GM23338 (cell line): Measurements from ENCODE around the gene RS1. TPM values are rescaled to one million over a fixed set of nuclear protein-coding genes. Genes with fewer than 3 reads are reported as not detected.

Experiments used
- ATAC-seq: fragments of 200-7000 bp; cut with Tn5 transposase; 3 replicates; pipeline ENCODE4 v1.9.1; 2020
- DNase-seq: peaks from one replicate; pipeline ENCODE4 v3.0.0-alpha.2; 2015; ENCODE audit warnings: low spot score
- H2AFZ ChIP-seq: fragments of 200-600 bp; sonication (generic); 2 replicates; pipeline ENCODE4 v1.8.0; 2016; ENCODE audit warnings: antibody characterized with exemption, mild to moderate bottlenecking, moderate library complexity
- H3F3A ChIP-seq: fragments of 200-600 bp; sonication (generic); replicated peaks from 2 replicates; pipeline ENCODE4 v1.8.0; 2017; ENCODE audit warnings: antibody characterized with exemption, mixed run types, low read depth
- H3K27ac ChIP-seq: fragments of 200-600 bp; sonication (generic); 2 replicates; pipeline ENCODE4 v1.6.1; 2016; ENCODE audit warnings: low read depth
- H3K27me3 ChIP-seq: fragments of 200-600 bp; sonication (generic); 2 replicates; pipeline ENCODE4 v1.8.0; 2016; ENCODE audit warnings: mild to moderate bottlenecking, mixed run types, moderate library complexity; ENCODE audit not compliant: insufficient read depth
- H3K36me3 ChIP-seq: fragments of 200-600 bp; sonication (generic); 2 replicates; pipeline ENCODE4 v1.8.0; 2016; ENCODE audit warnings: mild to moderate bottlenecking; ENCODE audit not compliant: insufficient read depth
- H3K4me1 ChIP-seq: fragments of 200-600 bp; sonication (generic); 2 replicates; pipeline ENCODE4 v1.8.0; 2016; ENCODE audit warnings: mild to moderate bottlenecking, moderate library complexity; ENCODE audit not compliant: insufficient read depth
- H3K4me2 ChIP-seq: fragments of 200-600 bp; sonication (generic); 2 replicates; pipeline ENCODE4 v1.7.1; 2017; ENCODE audit warnings: mixed run types
- H3K4me3 ChIP-seq: fragments of 200-600 bp; sonication (generic); 2 replicates; pipeline ENCODE4 v1.6.1; 2016; ENCODE audit warnings: mixed run types
- H3K79me2 ChIP-seq: fragments of 200-600 bp; sonication (generic); replicated peaks from 2 replicates; pipeline ENCODE4 v1.8.0; 2017; ENCODE audit warnings: mild to moderate bottlenecking; ENCODE audit not compliant: insufficient read depth
- H3K9me2 ChIP-seq: fragments of 200-600 bp; sonication (generic); 2 replicates; pipeline ENCODE4 v1.8.0; 2017; ENCODE audit not compliant: insufficient read depth
- H4K20me1 ChIP-seq: fragments of 200-600 bp; sonication (generic); replicated peaks from 2 replicates; pipeline ENCODE4 v1.8.0; 2017; ENCODE audit warnings: mild to moderate bottlenecking; ENCODE audit not compliant: insufficient read depth
- H3K27ac Mint-ChIP-seq: 2 replicates; pipeline ENCODE4 v1.8.0; 2020; ENCODE audit warnings: inconsistent platforms, mild to moderate bottlenecking, moderate library complexity, mixed read lengths
- H3K27me3 Mint-ChIP-seq: 3 replicates; pipeline ENCODE4 v1.8.0; 2022; ENCODE audit warnings: low read depth, mild to moderate bottlenecking, moderate library complexity, mixed read lengths, inconsistent platforms; ENCODE audit not compliant: insufficient read depth, poor library complexity
- H3K36me3 Mint-ChIP-seq: 3 replicates; pipeline ENCODE4 v1.8.0; 2021; ENCODE audit warnings: low read depth, mild to moderate bottlenecking, inconsistent platforms, moderate library complexity, mixed read lengths
- H3K4me1 Mint-ChIP-seq: 3 replicates; pipeline ENCODE4 v1.8.0; 2020; ENCODE audit warnings: mild to moderate bottlenecking, inconsistent platforms, mixed read lengths
- H3K4me3 Mint-ChIP-seq: 3 replicates; pipeline ENCODE4 v1.8.0; 2021; ENCODE audit warnings: moderate library complexity, mild to moderate bottlenecking, inconsistent platforms, mixed read lengths
- H3K9me3 Mint-ChIP-seq: 3 replicates; pipeline ENCODE4 v1.8.0; 2020; ENCODE audit warnings: moderate library complexity, mild to moderate bottlenecking, inconsistent platforms, mixed read lengths
- CREB1 ChIP-seq: fragments of 250-450 bp; sonication (Bioruptor Pico); IDR thresholded peaks from 2 replicates; pipeline ENCODE4 v1.5.0; 2020; ENCODE audit warnings: low read depth, mild to moderate bottlenecking, moderate library complexity
- CTCF ChIP-seq, 2 experiments: fragments of 200-600 bp in 1 of 2; sonication (generic) in 1 of 2; conservative IDR thresholded peaks; 2 replicates each; pipeline versions ENCODE4 v1.5.1 to v1.6.1; 2016 to 2017; ENCODE audit warnings: antibody characterized with exemption in 2 of 2, low read depth in 2 of 2, mild to moderate bottlenecking in 2 of 2, moderate library complexity in 1 of 2
- EZH2 ChIP-seq: fragments of 200-600 bp; sonication (generic); IDR thresholded peaks from one replicate; pipeline ENCODE4 v1.8.0; 2017; ENCODE audit warnings: antibody characterized with exemption, mild to moderate bottlenecking, low read depth; ENCODE audit not compliant: unreplicated experiment
- JUNB ChIP-seq: IDR thresholded peaks from one replicate; pipeline ENCODE4 v1.6.1; 2016; ENCODE audit warnings: antibody characterized with exemption; ENCODE audit not compliant: unreplicated experiment
- NANOG ChIP-seq: IDR thresholded peaks from 2 replicates; pipeline ENCODE4 v1.6.1; 2016; ENCODE audit warnings: antibody characterized with exemption, borderline replicate concordance
- ZNF462 ChIP-seq: fragments of 250-450 bp; sonication (Bioruptor Pico); IDR thresholded peaks from 2 replicates; pipeline ENCODE4 v1.5.0; 2020; ENCODE audit warnings: mild to moderate bottlenecking, moderate library complexity
- polyA plus RNA-seq: library from polyadenylated mRNA; unstranded; fragments of >200 nt; fragmentation: Nextera tagmentation; extraction: Ambion mirVana; gene quantifications from 2 replicates; pipeline ENCODE4 v1.2.1, GENCODE V29; 2016
- total RNA-seq: library from RNA; depleted of rRNA; stranded (reverse); fragments of >200 nt; shearing (Covaris generic); gene quantifications from 2 replicates; pipeline ENCODE4 v1.2.3, GENCODE V29; 2014

Gene RS1
- total and polyA plus RNA-seq, 2 experiments from 2014 or later = not detected

GRCh38 chrX:18709833-18710232 is 37.9 kb upstream of the RS1 start:
- no peaks in the 10 kb centered on the region for H3K4me1 Mint-ChIP-seq

GRCh38 chrX:18707426-18708049 is 35.6 kb upstream of the RS1 start, which contains the start of gene PPEF1:
Gene PPEF1, plus strand, starts transcription at chrX:18707645. Its CDS starts 136 bp downstream, at chrX:18707781.
- H3F3A ChIP-seq = no peaks in the 10 kb centered on the region
- no peaks in the 10 kb centered on the region for H3K27me3 Mint-ChIP-seq
- H3K4me3 Mint-ChIP-seq = no peak within 1 kb of the TSS
- H2AFZ ChIP-seq = no peak within 1 kb of the TSS
- H3K4me2 ChIP-seq = no peak within 1 kb of the TSS
- no peak within 1 kb of the TSS for H3K27ac Mint-ChIP-seq
- no peaks in the 10 kb centered on the region for H3K36me3 ChIP-seq
- TF ChIP-seq ZNF462 = no peak
- TF ChIP-seq CREB1 = no peak
- no peak for TF ChIP-seq JUNB
- TF ChIP-seq EZH2 = no peak
- DNase-seq (no peak), ATAC-seq (no peak)
- H3K4me3 ChIP-seq = no peak within 1 kb of the TSS
- no peak within 1 kb of the TSS for H3K27ac ChIP-seq
- H3K79me2 ChIP-seq = no peaks in the 10 kb centered on the region
- no peaks in the 10 kb centered on the region; the same call in 2 of the 3 replicates for H3K9me3 Mint-ChIP-seq
- no peaks in the 10 kb centered on the region for H3K27me3 ChIP-seq
- H3K4me1 Mint-ChIP-seq = peaks cover 3% of the 10 kb centered on the region; the same call in 1 of the 3 replicates
- no peaks in the 10 kb centered on the region for H3K9me2 ChIP-seq
- no peaks in the 10 kb centered on the region for H4K20me1 ChIP-seq
- no peaks in the 10 kb centered on the region for H3K4me1 ChIP-seq
- H3K36me3 Mint-ChIP-seq = no peaks in the 10 kb centered on the region

More at GRCh38 chrX:18709833-18710232, 37.9 kb upstream of the RS1 start:
- H3K4me3 Mint-ChIP-seq = no peak overlapping the region
- Histone ChIP-seq H2AFZ (no peak overlapping the region), H3K27me3 (no peaks in the 10 kb centered on the region), H3F3A (no peaks in the 10 kb centered on the region), H4K20me1 (no peaks in the 10 kb centered on the region), H3K79me2 (no peaks in the 10 kb centered on the region), H3K4me2 (no peak overlapping the region), H3K27ac (no peak overlapping the region), H3K4me1 (no peaks in the 10 kb centered on the region), H3K36me3 (no peaks in the 10 kb centered on the region), H3K4me3 (no peak overlapping the region), H3K9me2 (no peaks in the 10 kb centered on the region)
- no peak for TF ChIP-seq NANOG
- peak in 1 of 2 experiments; percentile 26; a peak in 1 of 4 replicates for TF ChIP-seq CTCF (conservative IDR thresholded peaks at IDR 0.05; ENCODE audit: low read depth in 2 of 2)
- H3K27ac Mint-ChIP-seq = no peak overlapping the region
- no peaks in the 10 kb centered on the region for H3K36me3 Mint-ChIP-seq
- H3K9me3 Mint-ChIP-seq = no peaks in the 10 kb centered on the region; the same call in 2 of the 3 replicates
- no peaks in the 10 kb centered on the region for H3K27me3 Mint-ChIP-seq
- ATAC-seq (no peak), DNase-seq (no peak)
